Lower leg skin (tissue), 3 donors: ENCODE data around the gene HELT.

ENCODE experiments used
- CTCF ChIP-seq, 3 donors: fragments of 450-650 bp; IDR thresholded peaks; one replicate each; pipeline ENCODE4 v1.5.1; 2016; ENCODE audit warnings: antibody characterized with exemption in 3 of 3, mild to moderate bottlenecking in 3 of 3, moderate library complexity in 2 of 3
- POLR2A ChIP-seq, 2 donors: fragments of 450-650 bp; IDR thresholded peaks; one replicate each; pipeline ENCODE4 v1.6.1; 2016 to 2017; ENCODE audit warnings: antibody characterized with exemption in 2 of 2, mild to moderate bottlenecking in 1 of 2, moderate library complexity in 1 of 2

GRCh38 chr4:184992422-184992821 lies 25.9 kb upstream of the HELT start:
- TF ChIP-seq CTCF (IDR thresholded peaks at IDR 0.05) (no peak), POLR2A (IDR thresholded peaks at IDR 0.05) (no peak)
